GM13976 (cell line): ENCODE measurements around the gene SAPCD2.
"Not testable (repeated sequence)": the region's sequence is repeated elsewhere in the genome, so short reads cannot be mapped to it uniquely, and the experiment has no call there.

ENCODE experiments used
- DNase-seq: peaks from one replicate; pipeline ENCODE4 v3.0.0; 2012; ENCODE audit warnings: low spot score
- in situ Hi-C: fragments of 300-500 bp; cut with MboI; formaldehyde crosslinking; loops from one replicate; pipeline ENCODE4 v1.12.0; 2022; ENCODE audit warnings: low sequenced_read_pairs, mixed read lengths, inconsistent platforms; ENCODE audit not compliant: unreplicated experiment
- TF ChIP-seq, protein P1 (sequence below): IDR thresholded peaks from 2 replicates; pipeline ENCODE4 v1.5.1; 2012; ENCODE audit warnings: borderline replicate concordance, mild to moderate bottlenecking; ENCODE audit not compliant: insufficient read depth; ENCODE audit errors: extremely low read depth, missing control alignments, control extremely low read depth

Gene SAPCD2, protein sequence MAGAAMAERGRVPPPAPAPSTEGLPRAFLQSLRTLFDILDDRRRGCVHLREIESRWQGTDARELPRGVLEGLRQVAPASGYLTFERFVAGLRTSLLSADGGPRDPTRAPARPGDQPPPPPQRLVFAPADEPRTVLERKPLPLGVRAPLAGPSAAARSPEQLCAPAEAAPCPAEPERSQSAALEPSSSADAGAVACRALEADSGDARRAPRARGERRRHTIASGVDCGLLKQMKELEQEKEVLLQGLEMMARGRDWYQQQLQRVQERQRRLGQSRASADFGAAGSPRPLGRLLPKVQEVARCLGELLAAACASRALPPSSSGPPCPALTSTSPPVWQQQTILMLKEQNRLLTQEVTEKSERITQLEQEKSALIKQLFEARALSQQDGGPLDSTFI

DNA sequence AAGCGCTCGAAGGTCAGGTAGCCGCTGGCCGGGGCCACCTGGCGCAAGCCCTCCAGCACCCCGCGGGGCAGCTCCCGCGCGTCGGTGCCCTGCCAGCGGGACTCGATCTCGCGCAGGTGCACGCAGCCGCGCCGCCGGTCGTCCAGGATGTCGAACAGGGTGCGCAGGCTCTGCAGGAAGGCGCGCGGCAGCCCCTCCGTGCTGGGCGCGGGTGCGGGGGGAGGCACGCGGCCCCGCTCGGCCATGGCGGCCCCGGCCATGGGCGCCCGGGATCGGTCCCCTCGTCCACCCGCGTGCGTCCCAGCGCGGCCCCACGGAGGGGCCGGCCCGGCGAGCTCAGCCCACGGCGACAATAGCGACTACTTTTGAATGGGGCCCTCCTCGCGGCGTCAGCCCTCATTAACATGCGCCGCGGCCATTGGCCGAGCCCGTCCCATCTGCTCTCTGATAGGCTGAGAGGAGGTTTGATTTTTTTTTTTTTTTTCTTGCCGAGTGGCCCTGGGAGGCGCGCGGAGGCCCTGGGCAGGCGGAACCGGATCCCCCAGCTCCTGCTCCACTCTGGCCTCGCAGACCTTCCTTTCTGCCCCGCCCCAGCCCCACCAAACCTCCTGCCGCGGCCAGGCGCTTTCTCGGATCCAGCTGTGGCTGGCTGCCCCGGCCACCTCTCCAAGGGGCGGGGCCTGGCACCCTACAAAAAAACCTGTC, at the start of gene SAPCD2:
Gene SAPCD2, minus strand, starts transcription at position 357 of the 705 bp plus-strand sequence. Its CDS starts 97 bp downstream, at position 260.
- in situ Hi-C loops, result no loop called here
- DNase-seq, result peak; percentile 95
- TF ChIP-seq, protein P1, sequence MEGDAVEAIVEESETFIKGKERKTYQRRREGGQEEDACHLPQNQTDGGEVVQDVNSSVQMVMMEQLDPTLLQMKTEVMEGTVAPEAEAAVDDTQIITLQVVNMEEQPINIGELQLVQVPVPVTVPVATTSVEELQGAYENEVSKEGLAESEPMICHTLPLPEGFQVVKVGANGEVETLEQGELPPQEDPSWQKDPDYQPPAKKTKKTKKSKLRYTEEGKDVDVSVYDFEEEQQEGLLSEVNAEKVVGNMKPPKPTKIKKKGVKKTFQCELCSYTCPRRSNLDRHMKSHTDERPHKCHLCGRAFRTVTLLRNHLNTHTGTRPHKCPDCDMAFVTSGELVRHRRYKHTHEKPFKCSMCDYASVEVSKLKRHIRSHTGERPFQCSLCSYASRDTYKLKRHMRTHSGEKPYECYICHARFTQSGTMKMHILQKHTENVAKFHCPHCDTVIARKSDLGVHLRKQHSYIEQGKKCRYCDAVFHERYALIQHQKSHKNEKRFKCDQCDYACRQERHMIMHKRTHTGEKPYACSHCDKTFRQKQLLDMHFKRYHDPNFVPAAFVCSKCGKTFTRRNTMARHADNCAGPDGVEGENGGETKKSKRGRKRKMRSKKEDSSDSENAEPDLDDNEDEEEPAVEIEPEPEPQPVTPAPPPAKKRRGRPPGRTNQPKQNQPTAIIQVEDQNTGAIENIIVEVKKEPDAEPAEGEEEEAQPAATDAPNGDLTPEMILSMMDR, result no peak

DNA sequence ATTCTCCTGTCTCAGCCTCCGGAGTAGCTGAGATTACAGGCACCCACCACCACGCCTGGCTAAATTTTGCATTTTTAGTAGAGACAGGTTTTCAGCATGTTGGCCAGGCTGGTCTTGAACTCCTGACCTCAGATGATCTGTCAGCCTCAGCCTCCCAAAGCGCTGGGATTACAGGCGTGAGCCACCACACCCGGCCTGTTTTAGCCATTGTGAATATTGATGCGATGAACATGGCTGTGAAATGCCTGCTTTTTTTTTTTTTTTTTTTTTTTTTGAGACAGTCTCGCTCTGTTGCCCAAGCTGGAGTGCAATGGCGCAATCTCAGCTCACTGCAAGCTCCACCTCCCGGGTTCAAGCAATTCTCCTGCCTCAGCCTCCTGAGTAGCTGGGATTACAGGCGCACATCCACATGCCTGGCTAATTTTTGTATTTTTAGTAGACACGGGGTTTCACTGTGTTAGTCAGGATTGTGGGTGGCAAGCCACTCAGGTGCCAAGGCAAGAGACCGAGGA, 47.8 kb upstream of the SAPCD2 start:
- in situ Hi-C loops, result loop anchor here (5.0 kb wide), 1 partner anchor 109 kb away; the partner anchor contains the start of genes CYSRT1 and RNF224
- DNase-seq, result not testable (repeated sequence)

DNA sequence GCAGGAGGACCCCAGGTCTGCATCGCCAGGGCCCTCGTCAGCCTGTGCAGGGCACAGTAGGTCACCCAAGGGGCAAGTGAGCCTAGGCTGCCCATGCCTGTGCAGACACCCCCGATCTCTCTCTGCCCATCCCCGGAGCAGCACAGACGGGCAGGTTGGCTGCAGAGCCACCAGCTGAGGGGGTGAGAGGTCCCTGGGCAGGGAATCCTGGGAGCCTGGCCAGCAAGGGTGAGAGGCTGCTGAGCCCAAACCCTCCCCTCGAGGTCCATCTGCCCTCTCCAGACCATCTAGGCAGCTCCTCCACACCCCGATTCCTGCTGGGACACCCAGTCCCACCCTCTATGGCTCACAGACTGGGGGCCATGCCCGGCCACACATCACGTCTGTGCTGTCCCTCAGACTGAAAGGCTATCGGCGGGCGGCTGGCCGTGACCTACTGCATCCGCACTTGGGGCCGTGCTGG, 46.9 kb upstream of the SAPCD2 start:
- TF ChIP-seq, protein P1, result no peak
- in situ Hi-C loops, result loop anchor here (5.0 kb wide), 1 partner anchor 110 kb away; the partner anchor contains the start of genes CYSRT1 and RNF224
- DNase-seq, result peak; percentile 9

DNA sequence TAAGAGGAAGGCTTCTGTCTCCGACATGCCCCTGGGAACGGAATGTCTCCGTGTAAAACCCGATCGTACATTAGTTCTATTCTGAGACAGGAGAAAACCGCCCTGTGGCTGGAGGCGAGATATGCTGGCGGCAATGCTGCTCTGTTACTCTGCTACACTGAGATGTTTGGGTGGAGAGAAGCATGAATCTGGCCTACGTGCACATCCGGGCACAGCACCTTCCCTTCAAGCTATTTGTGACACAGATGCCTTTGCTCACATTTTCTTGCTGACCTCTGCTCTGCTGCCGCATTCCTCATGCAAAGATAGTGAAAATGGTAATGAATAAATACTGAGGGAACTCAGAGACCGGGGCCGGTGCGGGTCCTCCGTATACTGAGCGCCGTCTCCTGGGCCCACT, 46.4 kb upstream of the SAPCD2 start:
- no peak for DNase-seq
- TF ChIP-seq, protein P1, result no peak
- in situ Hi-C loops, result loop anchor here (5.0 kb wide), 1 partner anchor 111 kb away; the partner anchor contains the start of genes CYSRT1 and RNF224

DNA sequence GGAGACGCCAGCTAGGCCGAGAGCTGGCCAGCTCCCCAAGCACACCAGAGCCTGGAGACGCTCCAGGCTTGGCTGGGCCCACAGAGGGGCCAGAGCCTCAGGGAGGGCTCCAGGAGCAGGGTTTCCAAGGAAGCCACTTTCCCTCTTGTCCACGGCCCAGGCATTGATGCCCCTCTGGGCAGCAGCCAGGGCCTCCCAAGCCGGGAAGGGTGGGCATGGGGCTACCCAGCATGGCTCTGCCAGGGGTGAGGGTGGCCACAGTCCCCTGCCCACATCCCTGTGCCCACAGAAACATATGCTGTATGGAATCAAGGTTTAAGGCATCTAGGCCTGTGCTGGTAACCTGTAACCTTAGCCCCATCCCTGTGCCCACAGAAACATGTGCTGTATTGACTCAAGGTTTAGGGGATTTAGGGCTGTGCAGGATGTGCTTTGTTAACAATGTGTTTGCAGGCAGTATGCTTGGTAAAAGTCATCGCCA, 45.7 kb upstream of the SAPCD2 start:
- in situ Hi-C loops, result loop anchor here (5.0 kb wide), 1 partner anchor 111 kb away; the partner anchor contains the start of genes CYSRT1 and RNF224
- no peak for DNase-seq
- TF ChIP-seq, protein P1, result no peak

DNA sequence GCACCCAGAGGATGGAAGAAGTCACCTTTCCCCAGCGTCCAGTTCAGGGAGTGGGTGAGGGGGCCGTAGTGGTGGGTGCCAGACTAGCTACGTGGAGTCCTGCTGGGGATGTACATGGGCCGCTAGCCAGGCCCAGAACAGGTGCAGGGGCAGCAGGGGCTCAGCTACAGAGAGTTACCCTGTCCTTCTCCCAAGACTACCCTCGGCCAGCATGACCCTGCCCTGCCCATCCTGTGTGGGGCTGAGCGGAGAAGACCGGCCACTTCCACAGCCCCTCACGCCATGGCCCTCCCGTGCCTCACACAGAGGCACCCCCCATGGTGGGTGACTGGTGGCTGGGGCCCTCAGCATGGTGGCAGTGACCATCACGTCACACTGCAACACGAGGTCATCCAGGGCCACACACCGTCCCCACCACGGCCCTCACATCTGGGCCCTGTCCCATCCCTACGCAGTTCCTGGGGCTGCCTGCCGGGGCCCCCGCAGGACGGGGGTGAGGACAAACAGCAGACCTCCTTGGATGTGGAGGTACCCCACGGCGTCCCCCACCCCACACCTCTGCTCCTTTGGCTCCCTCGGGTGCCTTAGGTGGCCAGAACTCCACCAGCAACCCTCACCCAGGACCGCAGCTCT, 45.2 kb upstream of the SAPCD2 start:
- in situ Hi-C loops, result loop anchor here (5.0 kb wide), 1 partner anchor 112 kb away; the partner anchor contains the start of genes CYSRT1 and RNF224
- DNase-seq, result peak; percentile 21
- TF ChIP-seq, protein P1, result no peak
